Erythroblast (primary cell): ENCODE measurements around the gene OR3A2.

Experiments
- GATA1 ChIP-seq: IDR thresholded peaks from 2 replicates; pipeline ENCODE4 v1.6.1; 2011; ENCODE audit warnings: low read depth, mild to moderate bottlenecking, control low read depth, low read length, moderate library complexity
- POLR2A ChIP-seq: IDR thresholded peaks from 2 replicates; pipeline ENCODE4 v1.6.1; 2011; ENCODE audit warnings: mild to moderate bottlenecking, low read length

GRCh38 chr17:3260163-3260562 lies 125.9 kb downstream of the OR3A2 start:
- no peak for TF ChIP-seq POLR2A
- no peak for TF ChIP-seq GATA1
